ENCODE results near the gene HAGHL.

DNA sequence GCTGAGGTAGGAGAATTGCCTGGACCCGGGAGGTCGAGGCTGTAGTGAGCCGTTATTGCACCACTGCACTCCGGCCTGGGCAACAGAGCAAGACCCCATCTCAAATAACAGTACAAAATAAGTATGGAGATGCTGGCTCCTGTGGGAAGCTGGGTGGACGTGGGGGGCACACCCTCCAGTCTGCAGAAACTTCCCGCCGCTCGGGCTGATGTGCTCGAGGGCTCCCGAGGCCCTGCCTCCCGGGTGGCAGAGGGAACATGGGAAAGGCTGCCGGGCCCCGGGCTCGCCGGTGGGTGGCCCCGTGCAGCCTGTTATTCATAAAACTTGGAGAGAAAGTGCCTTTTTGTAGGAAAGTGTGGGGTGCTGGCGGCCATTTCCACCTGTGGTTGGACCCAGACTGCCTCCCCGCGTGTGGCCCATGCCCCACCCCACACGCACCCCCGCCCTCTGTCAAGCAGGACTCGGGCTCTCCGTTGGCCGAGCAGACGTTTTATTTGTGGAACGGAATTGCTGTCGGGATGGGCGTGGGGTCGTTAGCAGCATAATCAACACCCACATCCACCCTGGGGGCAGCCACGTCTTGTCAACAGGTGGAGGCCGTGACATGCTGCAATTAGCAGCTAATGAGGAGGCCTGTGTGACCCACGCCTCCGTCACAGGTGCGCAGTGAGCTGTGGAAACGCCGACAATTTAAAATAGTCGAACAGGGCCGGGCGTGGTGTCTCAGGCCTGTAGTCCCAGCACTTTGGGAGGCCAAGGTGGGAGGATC is 21.3 kb downstream of the HAGHL start:
- TF ChIP-seq, protein P1, sequence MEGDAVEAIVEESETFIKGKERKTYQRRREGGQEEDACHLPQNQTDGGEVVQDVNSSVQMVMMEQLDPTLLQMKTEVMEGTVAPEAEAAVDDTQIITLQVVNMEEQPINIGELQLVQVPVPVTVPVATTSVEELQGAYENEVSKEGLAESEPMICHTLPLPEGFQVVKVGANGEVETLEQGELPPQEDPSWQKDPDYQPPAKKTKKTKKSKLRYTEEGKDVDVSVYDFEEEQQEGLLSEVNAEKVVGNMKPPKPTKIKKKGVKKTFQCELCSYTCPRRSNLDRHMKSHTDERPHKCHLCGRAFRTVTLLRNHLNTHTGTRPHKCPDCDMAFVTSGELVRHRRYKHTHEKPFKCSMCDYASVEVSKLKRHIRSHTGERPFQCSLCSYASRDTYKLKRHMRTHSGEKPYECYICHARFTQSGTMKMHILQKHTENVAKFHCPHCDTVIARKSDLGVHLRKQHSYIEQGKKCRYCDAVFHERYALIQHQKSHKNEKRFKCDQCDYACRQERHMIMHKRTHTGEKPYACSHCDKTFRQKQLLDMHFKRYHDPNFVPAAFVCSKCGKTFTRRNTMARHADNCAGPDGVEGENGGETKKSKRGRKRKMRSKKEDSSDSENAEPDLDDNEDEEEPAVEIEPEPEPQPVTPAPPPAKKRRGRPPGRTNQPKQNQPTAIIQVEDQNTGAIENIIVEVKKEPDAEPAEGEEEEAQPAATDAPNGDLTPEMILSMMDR (IDR thresholded peaks at IDR 0.05), result no peak
- no peak for TF ChIP-seq ZFX (IDR thresholded peaks at IDR 0.05; ENCODE audit: borderline replicate concordance)

All from 22Rv1 (cell line).